H7 (cell line): ENCODE data around the gene CORO2B. TPM values are rescaled to one million over a fixed set of nuclear protein-coding genes. Genes with fewer than 3 reads are reported as not detected.

Experiments used
- total RNA-seq: library from RNA; depleted of rRNA; stranded (reverse); fragments of >200 nt; shearing (Covaris generic); gene quantifications from 2 replicates; pipeline ENCODE4 v1.2.3, GENCODE V29; 2014; rRNA removed

The CORO2B gene
- total RNA-seq, 1 experiment from 2014 or later: 5.4 TPM

Other genes with a start within 250 kb of the CORO2B start
- 0.03 and 0.07 TPM in 2 replicates for gene ITGA11, start 146.8 kb upstream of the CORO2B start, total RNA-seq
- gene ANP32A, start 241.9 kb downstream of the CORO2B start, total RNA-seq: 107 and 138 TPM in 2 replicates